ENCODE data around the gene PDCD4. TPM values are rescaled to one million over a fixed set of nuclear protein-coding genes. Genes with fewer than 3 reads are reported as not detected.

The PDCD4 gene
- total and polyA plus RNA-seq, 2 donors (not counting 3 experiments of a cell fraction or from before 2014, with no cell fraction given) = 14.4 to 47.9 TPM

DNA sequence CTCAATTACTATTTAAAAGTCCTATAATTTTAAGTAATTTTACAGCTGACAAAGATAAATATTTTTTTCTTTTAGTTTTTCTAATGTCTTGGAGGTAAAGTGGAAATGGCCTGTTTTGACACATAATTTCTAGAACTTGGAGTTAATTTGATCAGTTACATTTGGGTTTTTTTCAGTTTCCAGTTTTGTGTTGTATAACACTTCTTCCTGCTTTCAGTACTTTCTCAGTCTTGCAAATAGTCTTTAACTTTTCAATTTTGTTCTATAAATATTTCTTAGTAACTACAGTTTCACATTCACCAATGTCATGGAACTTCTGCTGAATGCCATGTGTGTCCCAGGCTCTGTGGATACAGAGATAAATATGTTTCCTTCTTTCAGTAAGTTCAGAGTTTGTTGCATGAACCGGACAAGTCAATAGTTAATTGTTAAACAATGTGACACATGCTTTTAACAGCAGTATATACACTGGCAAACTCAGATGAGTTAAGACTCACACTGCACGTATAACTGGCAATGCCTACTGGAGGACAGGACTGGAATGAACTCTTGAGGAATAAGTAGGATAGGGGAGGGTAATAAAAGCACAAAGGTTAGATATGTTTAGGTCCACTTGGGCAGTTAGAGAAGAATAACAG is 52.2 kb downstream of the PDCD4 start:
- Histone ChIP-seq H3K4me3 (replicated peaks in 1 of 3; ENCODE audit: insufficient read depth in 1 of 3, low read depth in 1 of 3, low read length in 3 of 3) (no peak overlapping the region), H2AFZ (ENCODE audit: low read depth, low read length) (no peak overlapping the region), H3K27me3 (ENCODE audit: control insufficient read depth in 2 of 2, insufficient read depth in 2 of 2, low read length in 2 of 2) (no peaks in the 10 kb centered on the region), H3K79me2 (ENCODE audit: control insufficient read depth, insufficient read depth, low read length) (peaks cover 68% of the 10 kb centered on the region), H3K9ac (replicated peaks; ENCODE audit: extremely low read depth, insufficient read depth, low read length) (no peak overlapping the region), H3K9me3 (replicated peaks; ENCODE audit: control insufficient read depth, insufficient read depth, low read length) (no peaks in the 10 kb centered on the region), H4K20me1 (replicated peaks; ENCODE audit: control insufficient read depth, extremely low read depth, insufficient read depth, low read length) (peaks cover 12% of the 10 kb centered on the region), H3K27ac (ENCODE audit: insufficient read depth, low read depth, low read length) (no peak overlapping the region), H3K4me1 (ENCODE audit: control insufficient read depth, extremely low read depth, insufficient read depth, low read length) (peaks cover 14% of the 10 kb centered on the region), H3K36me3 (ENCODE audit: control insufficient read depth in 2 of 2, extremely low read depth in 1 of 2, insufficient read depth in 2 of 2, low read length in 2 of 2) (no peaks in the 10 kb centered on the region), H3K9me1 (replicated peaks; ENCODE audit: control insufficient read depth, extremely low read depth, insufficient read depth, low read length) (no peaks in the 10 kb centered on the region), H3K4me2 (ENCODE audit: insufficient read depth, low read length) (no peak overlapping the region)
- TF ChIP-seq FOS (IDR thresholded peaks at IDR 0.05; ENCODE audit: borderline replicate concordance, insufficient read depth, low read length) (no peak), JUN (IDR thresholded peaks at IDR 0.05; ENCODE audit: borderline replicate concordance, insufficient read depth, insufficient read length, low read depth) (no peak), POLR2A (IDR thresholded peaks at IDR 0.05; ENCODE audit: low read depth, low read length) (no peak), POLR2AphosphoS5 (IDR thresholded peaks at IDR 0.05; ENCODE audit: insufficient read depth, low read depth, low read length) (no peak), GATA2 (IDR thresholded peaks at IDR 0.05; ENCODE audit: insufficient read depth, insufficient read length, low read depth, low read length) (no peak), EZH2 (IDR thresholded peaks at IDR 0.05; ENCODE audit: borderline replicate concordance, low read depth, low read length, severe bottlenecking) (no peak), MYC (IDR thresholded peaks at IDR 0.05; ENCODE audit: low read depth, low read length) (no peak)
- TF ChIP-seq, protein P1, sequence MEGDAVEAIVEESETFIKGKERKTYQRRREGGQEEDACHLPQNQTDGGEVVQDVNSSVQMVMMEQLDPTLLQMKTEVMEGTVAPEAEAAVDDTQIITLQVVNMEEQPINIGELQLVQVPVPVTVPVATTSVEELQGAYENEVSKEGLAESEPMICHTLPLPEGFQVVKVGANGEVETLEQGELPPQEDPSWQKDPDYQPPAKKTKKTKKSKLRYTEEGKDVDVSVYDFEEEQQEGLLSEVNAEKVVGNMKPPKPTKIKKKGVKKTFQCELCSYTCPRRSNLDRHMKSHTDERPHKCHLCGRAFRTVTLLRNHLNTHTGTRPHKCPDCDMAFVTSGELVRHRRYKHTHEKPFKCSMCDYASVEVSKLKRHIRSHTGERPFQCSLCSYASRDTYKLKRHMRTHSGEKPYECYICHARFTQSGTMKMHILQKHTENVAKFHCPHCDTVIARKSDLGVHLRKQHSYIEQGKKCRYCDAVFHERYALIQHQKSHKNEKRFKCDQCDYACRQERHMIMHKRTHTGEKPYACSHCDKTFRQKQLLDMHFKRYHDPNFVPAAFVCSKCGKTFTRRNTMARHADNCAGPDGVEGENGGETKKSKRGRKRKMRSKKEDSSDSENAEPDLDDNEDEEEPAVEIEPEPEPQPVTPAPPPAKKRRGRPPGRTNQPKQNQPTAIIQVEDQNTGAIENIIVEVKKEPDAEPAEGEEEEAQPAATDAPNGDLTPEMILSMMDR (IDR thresholded peaks at IDR 0.05; ENCODE audit: extremely low read depth in 1 of 2, insufficient read depth in 1 of 2, low read depth in 1 of 2, low read length in 2 of 2) = no peak
- TF ChIP-seq, protein P2, sequence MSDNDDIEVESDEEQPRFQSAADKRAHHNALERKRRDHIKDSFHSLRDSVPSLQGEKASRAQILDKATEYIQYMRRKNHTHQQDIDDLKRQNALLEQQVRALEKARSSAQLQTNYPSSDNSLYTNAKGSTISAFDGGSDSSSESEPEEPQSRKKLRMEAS (IDR thresholded peaks at IDR 0.05; ENCODE audit: insufficient read depth, insufficient read length) = no peak
- ChIA-PET POLR2A (no interaction called here), CTCF (interaction anchor here (1.1 kb wide), 1 partner anchor 13 kb away, joined by 3 read pairs; no protein-coding TSS in a partner anchor)
- FAIRE-seq (no peak), DNase-seq (ENCODE audit: low read depth, low spot score) (no peak)
- no TSS peak for BruUV-seq (replicated peaks)
- dilution Hi-C loops (cut with MboI; ENCODE audit: extremely low pct_ligation_motif_present, low sequenced_read_pairs) = no loop called here
- intact Hi-C loops (cut with micrococcal nuclease) = no loop called here

All from endothelial cell of umbilical vein (primary cell).